ENCODE results near the gene PRKG1.

The PRKG1 gene

DNA sequence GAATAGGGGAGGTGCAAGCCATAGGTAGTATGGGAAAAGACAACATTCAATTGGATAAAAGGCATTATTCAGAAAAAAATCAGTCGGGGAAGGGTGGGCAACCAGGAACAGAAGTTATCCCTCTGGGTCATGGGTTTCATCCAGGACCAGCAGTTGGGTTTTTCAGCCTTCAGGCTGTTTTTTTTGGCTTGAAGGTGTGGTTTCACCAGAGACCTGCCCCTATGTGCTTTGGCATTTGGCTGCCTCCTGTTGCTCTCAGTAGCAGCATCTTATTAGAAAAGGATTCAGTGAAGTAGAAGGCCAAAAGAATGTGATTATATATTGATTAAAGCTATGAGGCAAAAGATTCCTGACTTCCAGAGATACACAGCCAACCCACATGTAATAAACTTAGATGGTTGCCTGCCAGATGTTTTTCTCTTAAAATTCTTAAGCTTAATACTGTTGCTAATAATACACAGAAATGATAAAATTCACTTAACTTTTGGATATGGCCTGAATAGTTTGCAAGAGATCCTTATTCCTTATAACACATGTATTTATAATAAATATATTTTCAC is 876.8 kb downstream of the PRKG1 start:
- in situ Hi-C loops (cut with MboI; ENCODE audit: low pct_unique_long_range_greater_than_20kb, low sequenced_read_pairs, unreplicated experiment), result loop anchor here (25.0 kb wide), 1 partner anchor 539 kb away; no protein-coding TSS in a partner anchor
- no peak for TF ChIP-seq CTCF (IDR thresholded peaks at IDR 0.05; ENCODE audit: extremely low read depth, insufficient read depth, missing control alignments)
- DNase-seq (ENCODE audit: low spot score), result no peak

DNA sequence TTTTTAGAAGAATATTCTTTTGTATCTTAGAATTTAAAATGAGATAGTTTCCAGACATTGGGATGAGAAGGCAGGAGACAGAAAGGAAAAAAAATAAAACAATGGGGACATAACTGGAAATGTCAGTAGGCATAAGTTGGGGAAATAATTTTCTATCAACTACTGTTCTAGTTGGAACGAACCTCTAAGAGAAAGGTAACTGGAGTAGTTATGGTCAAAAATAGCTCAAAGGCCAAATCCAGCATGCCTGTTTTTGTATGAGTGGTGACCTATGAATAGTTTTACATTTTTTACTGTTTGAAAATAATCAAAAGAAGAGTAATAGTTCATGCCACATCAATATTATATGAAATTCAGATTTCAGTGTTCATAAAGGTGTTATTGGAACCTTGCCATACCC is 877.3 kb downstream of the PRKG1 start:
- in situ Hi-C loops (cut with MboI; ENCODE audit: low pct_unique_long_range_greater_than_20kb, low sequenced_read_pairs, unreplicated experiment), result loop anchor here (25.0 kb wide), 1 partner anchor 539 kb away; no protein-coding TSS in a partner anchor
- TF ChIP-seq CTCF (IDR thresholded peaks at IDR 0.05; ENCODE audit: extremely low read depth, insufficient read depth, missing control alignments), result no peak
- DNase-seq (ENCODE audit: low spot score), result no peak

- in situ Hi-C loops (cut with MboI; ENCODE audit: low pct_unique_long_range_greater_than_20kb, low sequenced_read_pairs, unreplicated experiment), result loop anchor here (25.0 kb wide), 1 partner anchor 540 kb away; no protein-coding TSS in a partner anchor
- no peak for TF ChIP-seq CTCF (IDR thresholded peaks at IDR 0.05; ENCODE audit: extremely low read depth, insufficient read depth, missing control alignments)
- no peak for DNase-seq (ENCODE audit: low spot score)
These were observed 877.8 kb downstream of the PRKG1 start for GRCh38 chr10:51952056-51952455.

DNA sequence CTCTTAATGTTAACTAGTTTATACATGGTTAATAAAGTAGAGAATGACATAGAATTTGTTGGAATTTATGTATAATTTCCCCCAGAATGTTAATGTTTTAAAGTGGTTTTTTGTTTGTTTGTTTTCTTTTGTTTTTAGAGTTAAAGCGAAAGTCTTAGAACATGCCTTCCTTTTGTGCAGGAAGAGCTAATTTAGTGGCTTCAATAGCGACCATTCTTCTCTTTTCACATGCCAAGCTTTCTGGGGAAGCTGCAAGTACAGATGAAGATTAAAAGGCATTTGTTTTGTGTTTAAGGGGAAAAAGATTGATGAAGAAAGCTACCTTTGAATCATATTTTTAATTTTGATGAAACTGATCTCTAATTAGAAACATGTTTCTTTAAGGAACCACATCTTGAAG is 881.4 kb downstream of the PRKG1 start:
- TF ChIP-seq CTCF (IDR thresholded peaks at IDR 0.05; ENCODE audit: extremely low read depth, insufficient read depth, missing control alignments), result no peak
- in situ Hi-C loops (cut with MboI; ENCODE audit: low pct_unique_long_range_greater_than_20kb, low sequenced_read_pairs, unreplicated experiment), result loop anchor here (25.0 kb wide), 1 partner anchor 543 kb away; no protein-coding TSS in a partner anchor
- no peak for DNase-seq (ENCODE audit: low spot score)

DNA sequence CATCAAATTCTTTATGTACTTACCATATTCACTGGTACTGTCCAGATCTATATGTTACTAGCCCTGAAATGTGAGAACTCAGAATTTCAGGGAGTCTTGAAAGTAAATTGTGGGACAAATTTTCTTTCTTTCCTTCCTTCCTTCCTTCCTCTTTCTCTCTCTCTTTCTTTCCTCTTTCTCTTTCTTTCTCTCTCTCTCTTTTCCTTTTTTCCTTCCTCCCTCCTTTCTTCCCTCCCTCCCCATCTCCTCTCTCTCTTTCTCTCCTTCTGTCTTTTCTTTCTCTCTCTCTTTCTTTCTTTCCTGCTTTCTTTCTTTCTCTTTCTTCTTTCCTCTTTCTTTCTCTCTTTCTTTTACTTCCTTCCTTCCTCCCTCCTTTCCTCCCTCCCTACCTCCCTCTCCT is 882.5 kb downstream of the PRKG1 start:
- no peak for DNase-seq (ENCODE audit: low spot score)
- no peak for TF ChIP-seq CTCF (IDR thresholded peaks at IDR 0.05; ENCODE audit: extremely low read depth, insufficient read depth, missing control alignments)
- in situ Hi-C loops (cut with MboI; ENCODE audit: low pct_unique_long_range_greater_than_20kb, low sequenced_read_pairs, unreplicated experiment), result loop anchor here (25.0 kb wide), 1 partner anchor 545 kb away; no protein-coding TSS in a partner anchor

DNA sequence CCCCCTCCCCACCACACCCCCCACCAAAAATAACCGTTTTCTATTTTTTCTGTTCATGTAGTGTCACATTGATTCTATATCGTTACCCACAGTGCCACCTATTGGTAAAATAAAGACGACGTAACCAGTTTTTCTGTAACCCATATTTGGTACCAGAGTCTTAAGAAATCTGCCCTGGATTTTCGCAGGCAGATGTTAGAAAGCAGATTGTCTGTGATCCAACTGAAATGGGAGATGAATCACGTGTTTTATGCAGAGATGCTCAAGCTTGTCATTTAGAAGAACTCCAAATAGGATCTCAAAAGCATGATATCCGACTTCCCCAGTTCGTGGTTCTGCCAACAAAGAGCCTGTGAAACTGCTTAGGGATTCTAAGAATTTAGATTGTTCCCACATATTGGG is 886.2 kb downstream of the PRKG1 start:
- peak; percentile 16 for DNase-seq (ENCODE audit: low spot score)
- peak; percentile 56 for TF ChIP-seq CTCF (IDR thresholded peaks at IDR 0.05; ENCODE audit: extremely low read depth, insufficient read depth, missing control alignments)
- in situ Hi-C loops (cut with MboI; ENCODE audit: low pct_unique_long_range_greater_than_20kb, low sequenced_read_pairs, unreplicated experiment), result loop anchor here (25.0 kb wide), 1 partner anchor 548 kb away; no protein-coding TSS in a partner anchor
